LNCAP (cell line): ENCODE results near the gene EDDM3A.

ENCODE experiments used
- TF ChIP-seq, protein P1 (sequence below): fragments of 450-650 bp; IDR thresholded peaks from 2 replicates; pipeline ENCODE4 v1.5.1; 2017; ENCODE audit warnings: mild to moderate bottlenecking

EDDM3A gene

DNA sequence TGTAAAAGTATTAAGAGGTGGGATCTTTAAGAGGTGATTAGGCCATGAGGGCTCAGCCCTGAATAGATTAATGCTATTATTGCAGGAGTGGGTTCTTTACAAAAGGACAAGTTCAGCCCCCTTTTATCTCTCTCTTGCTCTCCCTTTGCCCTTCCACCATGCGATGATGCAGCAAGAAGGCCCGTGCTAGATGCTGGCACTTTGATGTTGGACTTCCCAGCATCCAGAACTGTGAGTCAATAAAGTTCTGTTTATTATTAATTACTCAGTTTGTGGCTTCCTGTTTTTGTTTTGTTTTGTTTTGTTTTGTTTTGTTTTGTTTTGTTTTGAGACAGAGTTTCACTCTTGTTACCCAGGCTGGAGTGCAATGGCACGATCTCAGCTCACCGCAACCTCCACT lies 46.9 kb downstream of the EDDM3A start:
- TF ChIP-seq, protein P1, sequence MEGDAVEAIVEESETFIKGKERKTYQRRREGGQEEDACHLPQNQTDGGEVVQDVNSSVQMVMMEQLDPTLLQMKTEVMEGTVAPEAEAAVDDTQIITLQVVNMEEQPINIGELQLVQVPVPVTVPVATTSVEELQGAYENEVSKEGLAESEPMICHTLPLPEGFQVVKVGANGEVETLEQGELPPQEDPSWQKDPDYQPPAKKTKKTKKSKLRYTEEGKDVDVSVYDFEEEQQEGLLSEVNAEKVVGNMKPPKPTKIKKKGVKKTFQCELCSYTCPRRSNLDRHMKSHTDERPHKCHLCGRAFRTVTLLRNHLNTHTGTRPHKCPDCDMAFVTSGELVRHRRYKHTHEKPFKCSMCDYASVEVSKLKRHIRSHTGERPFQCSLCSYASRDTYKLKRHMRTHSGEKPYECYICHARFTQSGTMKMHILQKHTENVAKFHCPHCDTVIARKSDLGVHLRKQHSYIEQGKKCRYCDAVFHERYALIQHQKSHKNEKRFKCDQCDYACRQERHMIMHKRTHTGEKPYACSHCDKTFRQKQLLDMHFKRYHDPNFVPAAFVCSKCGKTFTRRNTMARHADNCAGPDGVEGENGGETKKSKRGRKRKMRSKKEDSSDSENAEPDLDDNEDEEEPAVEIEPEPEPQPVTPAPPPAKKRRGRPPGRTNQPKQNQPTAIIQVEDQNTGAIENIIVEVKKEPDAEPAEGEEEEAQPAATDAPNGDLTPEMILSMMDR: no peak

DNA sequence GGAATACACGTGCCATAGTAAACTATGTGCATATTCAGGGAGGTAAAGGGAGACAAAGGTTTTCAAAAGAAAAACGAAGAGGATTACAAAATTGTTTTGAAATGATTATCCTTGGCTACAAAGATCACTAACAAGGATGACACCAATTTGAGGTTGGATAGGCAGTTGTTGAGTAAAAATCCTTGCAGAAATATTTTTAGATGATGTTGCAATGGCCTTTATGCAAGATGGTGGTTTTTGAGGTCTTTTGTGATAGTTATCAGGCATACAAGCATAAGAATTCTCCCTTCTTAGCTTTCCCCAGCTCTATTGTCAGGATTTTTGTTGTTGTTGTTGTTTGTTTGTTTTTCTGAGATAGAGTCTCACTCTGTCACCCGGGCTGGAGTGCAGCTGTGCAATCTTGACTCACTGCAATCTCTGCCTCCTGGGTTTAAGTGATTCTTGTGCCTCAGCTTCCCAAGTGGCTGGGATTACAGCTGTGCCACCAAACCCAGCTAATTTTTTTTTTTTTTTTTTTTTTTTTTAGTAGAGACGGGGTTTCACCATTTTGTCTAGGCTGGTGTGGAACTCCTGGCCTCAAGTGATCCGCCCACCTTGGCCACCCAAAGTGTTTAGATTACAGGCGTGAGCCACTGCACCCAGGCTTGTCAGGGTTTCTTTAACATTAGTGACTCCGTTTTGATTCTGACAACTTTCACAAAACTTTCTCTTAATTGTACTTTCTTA lies 49.1 kb downstream of the EDDM3A start:
- TF ChIP-seq, protein P1: no peak

DNA sequence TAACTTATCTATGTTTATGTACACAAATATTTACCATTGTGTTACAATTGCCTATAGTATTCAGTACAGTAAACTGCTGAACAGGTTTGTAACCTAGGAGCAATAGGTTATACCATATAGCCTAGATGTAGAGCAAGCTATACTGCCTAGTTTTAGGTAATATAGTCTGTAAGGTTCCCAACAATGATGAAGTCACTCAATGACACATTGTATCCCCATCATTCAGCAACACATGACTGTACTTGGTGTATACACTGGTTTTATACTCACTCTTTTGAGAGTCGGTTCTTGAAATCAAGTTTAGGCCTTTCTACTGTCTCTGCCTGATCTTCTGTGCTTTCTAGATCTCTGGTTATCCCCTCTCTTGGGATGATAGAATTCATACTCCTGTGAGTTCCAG lies 51.5 kb downstream of the EDDM3A start:
- TF ChIP-seq, protein P1: no peak
